Ishikawa (cell line): Measurements from ENCODE around the gene SLC29A1.

Source experiments
- CEBPB ChIP-seq: IDR thresholded peaks from 2 replicates; pipeline ENCODE4 v1.6.1; 2012
- CREB1 ChIP-seq: IDR thresholded peaks from 2 replicates; pipeline ENCODE4 v1.6.1; 2012; ENCODE audit warnings: low read depth
- EGR1 ChIP-seq: IDR thresholded peaks from 2 replicates; pipeline ENCODE4 v1.6.1; 2012
- EP300 ChIP-seq: IDR thresholded peaks from 2 replicates; pipeline ENCODE4 v1.6.1; 2012; ENCODE audit warnings: borderline replicate concordance
- FOXM1 ChIP-seq: IDR thresholded peaks from 2 replicates; pipeline ENCODE4 v1.6.1; 2012; ENCODE audit warnings: low read depth, borderline replicate concordance
- NFIC ChIP-seq: IDR thresholded peaks from 2 replicates; pipeline ENCODE4 v1.6.1; 2012
- RAD21 ChIP-seq: IDR thresholded peaks from 2 replicates; pipeline ENCODE4 v1.6.1; 2012; ENCODE audit warnings: low read depth
- TAF1 ChIP-seq: IDR thresholded peaks from 2 replicates; pipeline ENCODE4 v1.6.1; 2012; ENCODE audit warnings: low read depth, mild to moderate bottlenecking
- TCF12 ChIP-seq: IDR thresholded peaks from 2 replicates; pipeline ENCODE4 v1.6.1; 2012; ENCODE audit warnings: low read depth
- TEAD4 ChIP-seq: IDR thresholded peaks from 2 replicates; pipeline ENCODE4 v1.6.1; 2012
- USF1 ChIP-seq: IDR thresholded peaks from 2 replicates; pipeline ENCODE4 v1.6.1; 2012
- YY1 ChIP-seq: IDR thresholded peaks from 2 replicates; pipeline ENCODE4 v1.6.1; 2012; ENCODE audit warnings: low read depth
- ZBTB7A ChIP-seq: IDR thresholded peaks from 2 replicates; pipeline ENCODE4 v1.6.1; 2012; ENCODE audit warnings: low read depth
- TF ChIP-seq, protein P1 (sequence below): IDR thresholded peaks from 2 replicates; pipeline ENCODE4 v1.6.1; 2012
- TF ChIP-seq, protein P2 (sequence below): IDR thresholded peaks from 2 replicates; pipeline ENCODE4 v1.6.1; 2012; ENCODE audit warnings: low read depth, mild to moderate bottlenecking

Gene SLC29A1

GRCh38 chr6:44271406-44271723 lies 48.0 kb downstream of the SLC29A1 start:
- TF ChIP-seq TCF12 (no peak), EGR1 (no peak), CREB1 (no peak), RAD21 (no peak), NFIC (no peak), YY1 (no peak), TAF1 (no peak), TEAD4 (no peak), CEBPB (no peak), ZBTB7A (no peak), FOXM1 (no peak), USF1 (no peak), EP300 (no peak)
- TF ChIP-seq, protein P1, sequence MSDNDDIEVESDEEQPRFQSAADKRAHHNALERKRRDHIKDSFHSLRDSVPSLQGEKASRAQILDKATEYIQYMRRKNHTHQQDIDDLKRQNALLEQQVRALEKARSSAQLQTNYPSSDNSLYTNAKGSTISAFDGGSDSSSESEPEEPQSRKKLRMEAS, result no peak
- TF ChIP-seq, protein P2, sequence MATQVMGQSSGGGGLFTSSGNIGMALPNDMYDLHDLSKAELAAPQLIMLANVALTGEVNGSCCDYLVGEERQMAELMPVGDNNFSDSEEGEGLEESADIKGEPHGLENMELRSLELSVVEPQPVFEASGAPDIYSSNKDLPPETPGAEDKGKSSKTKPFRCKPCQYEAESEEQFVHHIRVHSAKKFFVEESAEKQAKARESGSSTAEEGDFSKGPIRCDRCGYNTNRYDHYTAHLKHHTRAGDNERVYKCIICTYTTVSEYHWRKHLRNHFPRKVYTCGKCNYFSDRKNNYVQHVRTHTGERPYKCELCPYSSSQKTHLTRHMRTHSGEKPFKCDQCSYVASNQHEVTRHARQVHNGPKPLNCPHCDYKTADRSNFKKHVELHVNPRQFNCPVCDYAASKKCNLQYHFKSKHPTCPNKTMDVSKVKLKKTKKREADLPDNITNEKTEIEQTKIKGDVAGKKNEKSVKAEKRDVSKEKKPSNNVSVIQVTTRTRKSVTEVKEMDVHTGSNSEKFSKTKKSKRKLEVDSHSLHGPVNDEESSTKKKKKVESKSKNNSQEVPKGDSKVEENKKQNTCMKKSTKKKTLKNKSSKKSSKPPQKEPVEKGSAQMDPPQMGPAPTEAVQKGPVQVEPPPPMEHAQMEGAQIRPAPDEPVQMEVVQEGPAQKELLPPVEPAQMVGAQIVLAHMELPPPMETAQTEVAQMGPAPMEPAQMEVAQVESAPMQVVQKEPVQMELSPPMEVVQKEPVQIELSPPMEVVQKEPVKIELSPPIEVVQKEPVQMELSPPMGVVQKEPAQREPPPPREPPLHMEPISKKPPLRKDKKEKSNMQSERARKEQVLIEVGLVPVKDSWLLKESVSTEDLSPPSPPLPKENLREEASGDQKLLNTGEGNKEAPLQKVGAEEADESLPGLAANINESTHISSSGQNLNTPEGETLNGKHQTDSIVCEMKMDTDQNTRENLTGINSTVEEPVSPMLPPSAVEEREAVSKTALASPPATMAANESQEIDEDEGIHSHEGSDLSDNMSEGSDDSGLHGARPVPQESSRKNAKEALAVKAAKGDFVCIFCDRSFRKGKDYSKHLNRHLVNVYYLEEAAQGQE, result no peak

DNA sequence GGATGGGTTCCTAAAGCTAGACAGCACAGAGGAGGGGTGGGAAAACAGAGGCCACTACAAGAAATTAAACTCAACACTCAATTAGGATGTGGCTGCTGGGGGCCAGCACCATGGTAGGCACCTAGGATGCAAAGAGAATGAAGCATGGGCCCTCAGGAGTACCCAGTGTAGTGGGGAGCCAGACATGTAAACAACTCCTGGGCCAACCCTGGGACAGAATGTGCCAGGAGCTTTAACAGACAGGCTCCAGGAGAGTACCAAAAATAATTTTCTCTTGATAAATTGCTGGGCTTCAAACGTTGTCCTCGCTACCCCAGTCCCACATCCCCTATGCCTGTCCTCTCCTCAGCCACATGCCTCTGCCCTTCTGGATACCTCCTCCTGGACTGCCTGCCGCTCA lies 48.5 kb downstream of the SLC29A1 start:
- no peak for TF ChIP-seq EP300
- TF ChIP-seq, protein P2, result no peak
- TF ChIP-seq CEBPB, result no peak
- no peak for TF ChIP-seq TAF1
- no peak for TF ChIP-seq FOXM1
- no peak for TF ChIP-seq CREB1
- TF ChIP-seq YY1, result no peak
- no peak for TF ChIP-seq TCF12
- TF ChIP-seq, protein P1, result no peak
- TF ChIP-seq ZBTB7A, result no peak
- no peak for TF ChIP-seq NFIC
- no peak for TF ChIP-seq EGR1
- TF ChIP-seq TEAD4, result no peak
- no peak for TF ChIP-seq RAD21
- no peak for TF ChIP-seq USF1

DNA sequence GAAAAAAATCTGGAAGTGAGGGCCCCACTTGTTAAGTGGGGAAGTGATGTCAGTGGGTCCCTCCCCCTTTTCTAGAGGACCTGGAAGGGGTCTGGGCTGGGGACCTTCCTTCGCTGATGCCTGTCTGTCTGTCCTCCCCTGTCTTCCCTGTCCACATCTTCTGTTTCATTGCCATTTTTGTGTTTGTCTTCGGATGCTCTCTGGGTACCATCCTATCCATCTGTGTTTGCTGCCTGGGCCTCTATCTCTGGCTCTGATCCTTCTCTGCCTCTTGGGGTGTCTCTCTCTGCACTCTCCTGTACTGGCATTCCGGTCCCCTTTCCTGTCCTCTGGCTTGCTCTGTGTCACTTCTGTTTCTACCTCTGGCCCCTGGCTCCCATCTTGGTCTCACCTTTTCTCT lies 49.1 kb downstream of the SLC29A1 start:
- TF ChIP-seq, protein P2, result no peak
- no peak for TF ChIP-seq USF1
- no peak for TF ChIP-seq CREB1
- TF ChIP-seq ZBTB7A, result no peak

DNA sequence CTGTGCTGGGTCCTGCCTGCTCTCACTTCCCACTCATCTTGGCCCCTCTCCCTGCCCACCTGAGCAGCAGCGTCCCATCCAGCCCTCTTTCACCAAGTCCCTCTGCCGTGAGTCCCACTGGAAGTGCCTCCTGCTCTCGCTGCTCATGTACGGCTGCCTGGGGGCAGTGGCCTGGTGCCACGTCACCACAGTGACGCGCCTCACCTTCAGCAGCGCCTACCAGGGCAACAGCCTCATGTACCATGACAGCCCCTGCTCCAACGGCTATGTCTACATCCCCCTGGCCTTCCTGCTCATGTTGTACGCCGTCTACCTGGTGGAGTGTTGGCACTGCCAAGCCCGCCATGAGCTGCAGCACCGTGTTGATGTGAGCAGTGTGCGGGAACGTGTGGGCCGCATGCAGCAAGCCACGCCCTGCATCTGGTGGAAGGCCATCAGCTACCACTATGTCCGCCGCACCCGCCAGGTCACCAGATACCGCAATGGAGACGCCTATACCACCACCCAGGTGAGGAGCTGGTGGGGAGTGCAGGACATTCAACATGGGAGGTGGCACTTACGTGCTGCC lies 49.7 kb downstream of the SLC29A1 start:
- TF ChIP-seq ZBTB7A (no peak), EGR1 (no peak), CREB1 (no peak), EP300 (no peak), FOXM1 (no peak), TEAD4 (no peak), TCF12 (no peak), CEBPB (no peak), NFIC (no peak), RAD21 (no peak), YY1 (no peak), TAF1 (no peak), USF1 (no peak)
- TF ChIP-seq, protein P1, result no peak
- TF ChIP-seq, protein P2, result no peak
